Epidermal melanocyte (primary cell): ENCODE measurements around the gene CELF2.
A peak's percentile ranks its signal among the peaks of the same experiment; 100 is the strongest.
"Not testable (repeated sequence)": the region's sequence is repeated elsewhere in the genome, so short reads cannot be mapped to it uniquely, and the experiment has no call there.

Experiments
- DNase-seq: peaks from one replicate; pipeline ENCODE4 v3.0.0; 2011; ENCODE audit warnings: low spot score; ENCODE audit not compliant: insufficient read length

CELF2 gene

DNA sequence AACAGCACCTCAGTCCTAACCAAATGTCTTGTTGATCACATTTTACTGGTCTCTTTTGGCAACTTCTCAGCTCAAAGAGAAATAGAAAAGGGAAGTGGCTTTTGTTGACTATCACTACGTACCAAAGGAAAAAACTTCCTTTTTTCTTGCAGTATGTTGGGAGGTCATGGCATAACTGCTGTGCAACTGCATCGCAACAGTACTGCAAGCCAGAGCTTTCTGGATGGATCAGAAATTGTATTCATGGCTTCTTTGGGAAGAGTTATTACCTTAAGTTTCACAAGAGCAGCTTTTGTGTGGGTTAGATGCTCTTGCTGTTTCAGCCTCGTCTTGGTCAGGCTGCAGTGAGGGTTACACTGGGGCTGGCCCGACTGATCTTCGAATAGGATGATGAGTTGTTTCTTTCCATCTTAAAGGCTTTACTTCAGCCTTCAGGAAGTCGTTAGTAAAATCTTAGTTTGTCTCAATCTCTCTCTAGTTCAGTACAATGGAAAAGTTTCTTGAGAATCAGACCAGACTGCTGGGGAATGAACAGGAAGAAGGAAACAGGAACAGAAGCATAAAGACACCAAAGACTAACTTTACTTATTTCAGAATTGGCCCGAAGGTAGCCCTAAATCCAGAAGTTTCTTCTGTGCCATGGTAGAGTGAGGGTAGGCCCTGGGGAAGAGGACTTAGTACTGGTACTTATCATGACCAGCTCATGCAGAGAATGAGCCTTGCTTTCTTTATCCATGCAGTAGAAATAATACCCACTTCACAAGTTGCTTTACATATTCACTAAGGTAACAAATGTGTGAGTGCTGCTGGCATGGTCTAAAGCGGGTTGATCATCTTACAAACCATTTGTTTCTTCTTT, 153.6 kb downstream of the CELF2 start:
- no peak for DNase-seq

DNA sequence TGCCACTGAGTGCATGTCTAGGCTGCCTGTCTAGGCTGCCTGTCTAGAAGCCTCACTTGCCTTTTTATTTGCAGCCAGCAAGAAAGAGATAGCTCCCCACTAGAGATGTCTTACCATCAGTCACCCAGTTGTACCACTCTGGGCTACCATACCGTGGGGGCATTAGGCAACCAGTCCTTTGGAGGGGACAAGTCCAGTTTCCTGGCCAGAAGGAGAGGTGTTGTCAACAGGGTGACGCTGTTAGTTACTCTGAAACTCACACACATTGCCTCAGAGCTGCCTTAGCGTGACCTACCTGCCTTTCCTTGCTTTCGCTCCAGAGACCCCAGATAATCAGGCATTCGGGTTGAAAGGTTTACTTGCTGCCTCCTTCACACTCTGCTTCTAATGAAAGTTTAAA, 155.4 kb downstream of the CELF2 start:
- DNase-seq, result no peak

DNA sequence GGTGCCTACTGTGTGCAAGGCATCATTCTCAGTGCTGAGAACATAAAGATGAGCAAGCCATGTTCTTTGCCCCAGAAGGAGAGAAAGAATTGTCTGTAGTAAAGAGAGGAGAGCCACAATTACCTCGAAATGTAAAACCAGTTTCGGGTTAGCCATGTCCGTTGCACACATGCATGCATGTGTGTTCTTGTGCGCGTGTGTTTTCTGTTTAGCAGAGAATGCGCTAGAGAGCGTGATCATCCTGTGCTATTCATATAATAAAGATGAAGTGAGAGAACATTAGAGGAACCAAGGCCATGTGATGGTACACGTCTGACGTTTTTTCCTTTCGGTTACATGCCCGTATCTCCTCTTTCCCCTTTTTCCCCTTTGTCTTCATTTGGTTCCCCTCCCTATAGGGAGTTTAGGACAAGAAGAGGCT, 158.2 kb downstream of the CELF2 start:
- no peak for DNase-seq

DNA sequence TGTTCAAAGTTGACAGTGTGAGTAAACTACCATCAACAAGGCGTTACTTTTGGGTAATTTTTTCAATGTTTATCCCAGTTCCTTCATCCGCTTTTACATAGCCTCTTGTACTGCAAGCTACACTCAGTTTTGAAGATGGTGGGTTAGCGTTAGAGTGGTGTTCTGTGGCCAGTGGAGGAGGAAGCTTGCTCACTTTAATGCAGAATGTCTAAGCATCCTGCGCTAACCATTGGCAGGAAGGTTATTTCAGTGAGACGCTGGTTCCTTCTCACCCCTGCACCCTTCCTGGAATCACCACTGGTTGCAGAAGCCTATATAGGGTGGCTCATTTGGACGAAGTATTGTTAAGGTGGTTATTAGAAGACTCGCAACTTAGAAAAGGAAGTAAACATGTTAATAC, 159.1 kb downstream of the CELF2 start:
- no peak for DNase-seq

DNA sequence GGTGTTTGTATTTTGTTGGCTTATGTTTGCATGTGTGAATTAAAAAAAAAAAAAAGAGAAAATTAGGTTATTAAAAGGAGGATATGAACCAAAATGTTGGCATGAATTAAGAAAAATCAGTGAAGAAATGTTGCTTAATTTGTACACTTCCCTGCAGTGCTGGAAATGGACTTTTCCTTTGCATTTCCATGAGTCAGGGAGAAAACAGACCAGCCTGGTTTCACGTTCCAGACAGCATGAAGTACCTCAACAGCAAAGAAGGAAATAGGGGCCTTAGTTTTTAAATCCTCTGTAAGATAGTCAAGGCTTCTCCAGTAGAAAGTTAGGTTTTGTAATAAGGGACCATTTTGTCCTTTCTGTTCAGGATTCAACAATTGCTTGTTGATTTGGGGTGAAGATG, 159.7 kb downstream of the CELF2 start:
- DNase-seq, result no peak

DNA sequence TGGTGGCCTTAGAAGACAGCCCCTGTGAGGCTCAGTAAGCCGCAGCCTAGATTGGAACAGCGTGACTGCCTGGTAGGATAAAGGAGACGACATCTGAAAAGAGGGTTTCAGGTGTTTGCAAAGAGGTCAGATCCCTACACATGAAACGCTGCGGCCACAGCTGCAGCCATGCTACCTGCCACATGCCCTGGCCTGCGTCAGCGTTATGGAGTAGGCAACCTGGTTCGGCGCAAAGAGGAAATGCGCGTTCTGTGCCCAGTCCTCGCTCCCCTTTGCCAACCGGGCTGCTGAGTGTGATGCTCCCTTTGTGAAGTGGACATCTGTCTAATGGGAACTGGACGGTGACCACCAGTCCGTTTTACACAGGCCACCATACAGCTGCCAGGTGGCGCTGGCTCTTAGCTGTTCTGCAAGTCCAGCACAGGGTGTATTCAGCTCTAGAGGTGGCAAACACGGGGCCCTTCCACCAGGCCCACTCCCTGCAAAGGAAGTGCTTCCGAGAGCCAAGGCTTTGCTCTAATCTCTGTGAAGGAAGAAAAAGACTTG, 160.3 kb downstream of the CELF2 start:
- DNase-seq, result no peak

DNA sequence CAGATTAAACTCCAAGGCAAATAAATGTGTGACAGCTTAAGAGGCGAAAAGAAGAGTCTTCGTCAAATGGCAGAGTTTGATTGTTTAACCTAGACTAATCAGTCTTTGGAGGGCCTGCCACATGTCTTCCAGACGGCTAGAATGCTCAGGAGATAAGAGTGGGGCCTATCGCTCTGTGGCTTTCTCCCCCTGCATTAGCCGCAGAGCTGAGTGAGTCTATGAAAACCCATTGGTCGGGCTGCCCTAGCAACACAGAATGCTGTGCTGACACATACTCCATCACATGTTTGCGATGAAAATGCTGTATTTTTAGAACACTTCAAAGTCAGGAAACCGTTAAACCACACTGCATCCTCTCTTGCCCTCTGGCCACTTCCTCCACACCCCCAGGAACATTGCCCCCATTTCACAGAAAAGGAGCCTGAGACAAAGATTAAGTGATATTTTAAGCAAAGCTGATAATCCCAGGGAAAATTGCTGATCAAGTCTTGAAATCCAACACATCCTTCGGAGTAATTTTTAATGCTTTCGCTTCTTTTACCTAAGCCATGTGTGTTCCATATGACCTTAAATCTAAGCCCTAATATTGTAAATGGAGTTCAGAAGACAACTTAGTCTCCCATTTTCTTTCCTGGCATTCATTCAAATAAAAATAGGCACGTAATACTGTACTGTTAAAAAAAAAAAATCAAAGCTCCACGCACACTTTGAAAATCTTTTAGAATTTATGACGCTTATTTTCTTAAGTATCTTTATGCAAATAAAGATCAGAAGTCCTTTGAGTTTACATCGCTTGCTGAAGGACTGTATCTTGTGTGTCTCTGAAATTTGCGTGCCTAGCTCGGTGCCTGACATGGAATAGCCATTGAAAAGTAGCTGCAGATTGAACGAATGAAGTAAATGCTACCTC, 161.2 kb downstream of the CELF2 start:
- DNase-seq, result peak; percentile 59

DNA sequence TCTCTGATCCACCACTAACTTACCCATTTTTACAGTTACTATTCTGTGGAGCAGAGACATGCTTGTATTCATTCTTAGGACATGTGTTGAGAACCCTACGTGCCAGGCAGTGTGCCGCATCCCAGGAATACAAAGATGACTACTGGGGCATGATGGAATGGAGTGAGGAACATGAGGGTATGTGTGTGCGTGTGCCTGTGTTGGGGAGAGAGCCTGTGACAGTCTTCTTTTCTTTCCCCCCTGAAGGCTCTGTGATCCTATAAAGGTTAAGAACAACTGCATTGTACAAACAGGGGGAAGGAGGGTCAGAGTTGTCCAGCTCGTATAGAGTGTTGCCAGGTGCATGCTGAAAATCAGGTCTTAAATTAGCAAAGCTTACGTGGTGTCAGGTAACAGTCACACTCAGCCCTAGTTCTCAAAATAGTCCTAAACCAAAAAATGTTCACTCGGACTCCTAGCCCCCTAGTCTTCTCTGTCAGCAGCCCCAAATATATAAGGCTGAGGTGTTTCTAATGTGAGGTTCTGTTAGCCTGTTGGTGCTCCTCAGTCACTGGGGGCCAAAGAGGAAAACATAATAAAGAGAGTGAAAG, 161.9 kb downstream of the CELF2 start:
- DNase-seq, result no peak

DNA sequence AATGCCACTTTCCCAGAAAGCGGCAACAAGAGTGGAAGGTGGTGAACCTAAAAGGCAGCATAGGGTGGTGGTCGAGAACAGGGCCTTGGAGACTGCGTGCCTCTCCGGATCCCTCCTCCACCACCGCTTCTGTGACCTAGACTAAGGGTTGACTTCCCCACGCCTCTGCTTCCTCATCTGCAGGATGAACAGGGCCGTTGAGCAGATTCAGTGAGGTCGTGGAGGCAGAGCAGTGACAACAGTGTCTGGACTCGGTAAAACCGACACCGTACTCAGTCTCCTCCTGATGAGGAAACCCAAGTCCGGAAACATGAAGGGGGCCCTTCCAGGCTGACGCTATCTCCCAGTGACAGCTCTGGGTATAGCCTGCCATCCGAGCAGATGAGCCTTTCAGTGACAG, 162.6 kb downstream of the CELF2 start:
- DNase-seq, result no peak

DNA sequence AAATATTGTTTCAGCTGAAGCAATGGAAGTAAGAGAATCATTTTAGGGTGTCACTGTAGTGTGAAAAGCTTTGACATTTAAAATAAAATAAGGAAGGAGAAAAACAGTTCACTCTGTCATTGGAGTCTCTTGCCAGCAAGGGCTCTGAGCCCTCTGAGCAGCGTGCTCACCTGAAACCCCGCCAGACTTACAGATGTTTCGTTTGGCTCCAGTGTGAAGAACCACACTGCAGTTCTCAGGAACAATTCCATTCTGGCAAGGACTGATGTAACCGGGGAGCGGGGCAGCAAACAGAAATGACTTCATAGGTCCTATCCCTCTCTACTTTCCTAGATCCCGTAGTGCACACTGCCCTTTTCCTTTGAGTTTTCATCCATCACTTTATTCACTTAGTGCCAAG, 164.3 kb downstream of the CELF2 start:
- DNase-seq, result no peak

DNA sequence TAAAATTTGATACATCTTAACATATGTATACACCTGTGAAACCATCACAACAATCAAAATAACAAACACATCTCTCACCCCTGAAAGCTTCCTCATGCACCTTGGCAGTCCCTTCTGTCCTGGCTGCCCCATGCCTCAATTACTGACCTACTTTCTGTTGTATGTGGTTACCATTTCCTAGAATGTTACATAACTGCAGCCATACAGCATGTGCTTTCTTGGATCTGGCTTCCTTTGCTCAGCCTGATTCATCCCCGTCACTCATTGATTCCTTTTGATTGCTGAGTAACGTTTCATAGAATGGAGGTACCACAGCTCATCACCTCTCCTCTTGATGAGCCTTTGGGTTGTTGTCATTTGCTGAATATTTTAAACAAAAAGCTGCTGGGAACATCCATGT, 165.3 kb downstream of the CELF2 start:
- DNase-seq, result no peak

DNA sequence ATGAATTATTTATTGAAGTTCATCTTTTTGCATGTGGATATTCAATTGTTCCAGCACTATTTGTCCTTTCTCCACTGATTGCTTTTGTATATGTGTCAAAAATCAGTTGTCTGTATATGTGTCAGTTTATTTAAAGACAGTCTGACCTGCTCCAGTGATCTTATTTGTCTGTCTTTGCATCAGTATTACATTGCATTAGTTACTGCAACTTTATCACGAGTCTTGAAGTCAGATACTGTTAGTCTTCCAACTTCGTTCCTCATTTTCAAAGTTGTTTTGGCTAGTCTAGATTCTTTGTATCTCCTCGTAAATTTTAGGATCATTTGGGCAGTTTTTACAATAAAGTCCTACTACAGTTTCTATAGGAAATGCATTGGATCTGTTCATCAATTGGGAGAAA, 166.4 kb downstream of the CELF2 start:
- DNase-seq, result no peak

DNA sequence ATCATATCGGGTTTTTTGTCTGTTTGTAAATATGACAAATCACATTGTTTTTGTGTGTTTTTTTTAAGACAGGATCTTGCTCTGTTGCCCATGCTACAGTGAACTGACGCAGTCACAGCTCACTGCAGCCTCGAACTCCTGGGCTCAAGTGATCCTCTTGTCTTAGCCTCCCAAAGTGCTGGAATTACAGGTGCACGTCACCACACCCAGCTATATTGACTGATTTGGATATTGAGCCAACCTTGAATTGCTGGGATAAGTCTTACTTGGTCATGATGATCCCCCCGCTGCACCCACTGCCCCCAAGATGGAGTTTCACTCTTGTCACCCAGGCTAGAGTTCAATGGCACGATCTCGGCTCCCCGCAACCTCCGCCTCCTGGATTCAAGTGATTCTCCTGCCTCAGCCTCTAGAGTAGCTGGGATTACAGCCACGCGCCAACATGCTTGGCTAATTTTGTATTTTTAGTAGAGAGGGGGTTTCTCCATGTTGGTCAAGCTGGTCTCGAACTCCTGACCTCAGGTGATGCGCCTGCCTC, 167.5 kb downstream of the CELF2 start:
- DNase-seq, result not testable (repeated sequence)

DNA sequence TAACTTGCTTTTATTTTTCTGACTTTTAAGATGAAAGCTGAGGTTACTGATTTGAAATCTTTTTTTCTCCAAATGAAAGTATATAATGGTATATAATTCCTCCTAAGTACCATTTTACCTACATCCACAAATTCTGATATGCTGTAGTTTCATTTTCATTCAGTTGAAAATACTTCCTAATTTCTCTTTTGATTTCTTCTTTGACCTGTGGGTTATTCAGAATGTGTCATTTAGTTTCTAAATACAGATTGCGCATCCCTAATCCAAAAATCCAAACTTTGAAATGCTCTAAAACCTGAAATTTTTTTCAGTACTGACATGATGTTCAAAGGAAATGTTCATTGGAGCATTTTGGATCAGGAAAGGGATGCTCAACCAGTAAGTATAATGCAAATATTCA, 168.7 kb downstream of the CELF2 start:
- no peak for DNase-seq

DNA sequence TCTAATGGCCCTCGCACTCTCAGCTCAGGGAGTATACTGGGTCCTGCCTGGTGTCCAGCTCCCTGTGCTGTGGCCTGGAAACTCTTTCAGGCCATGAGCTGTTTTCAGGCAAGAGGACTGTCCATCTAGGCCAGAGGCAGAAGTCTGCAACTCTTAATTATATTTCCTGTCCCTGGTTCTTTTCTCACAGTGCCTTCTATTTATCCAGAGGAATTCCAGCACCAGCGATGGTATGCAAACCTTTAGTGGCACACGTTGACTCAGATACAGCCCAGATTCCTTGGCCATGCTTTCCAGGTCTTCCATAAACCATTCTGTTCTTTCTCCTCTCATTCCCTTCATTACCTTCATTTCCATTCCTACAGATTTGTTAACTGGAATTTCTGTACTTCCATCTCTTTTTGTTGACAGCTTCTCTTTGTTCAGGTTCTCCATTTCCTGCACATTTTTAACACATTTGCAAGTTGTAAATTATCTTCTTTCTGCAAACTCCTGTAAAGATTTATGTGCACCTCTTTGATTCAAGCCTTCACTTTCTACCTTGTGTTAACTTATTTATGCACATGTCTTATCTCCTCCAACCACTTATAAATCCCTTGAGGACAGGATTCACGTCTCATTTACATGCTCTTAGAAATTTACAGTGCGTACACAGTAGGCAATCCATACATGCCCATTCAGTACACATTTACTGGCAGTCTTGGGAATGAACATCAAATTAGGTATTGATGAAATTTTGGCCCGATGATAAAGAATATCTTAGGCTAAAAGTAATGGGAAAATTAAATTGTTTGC, 172.1 kb downstream of the CELF2 start:
- DNase-seq, result no peak

DNA sequence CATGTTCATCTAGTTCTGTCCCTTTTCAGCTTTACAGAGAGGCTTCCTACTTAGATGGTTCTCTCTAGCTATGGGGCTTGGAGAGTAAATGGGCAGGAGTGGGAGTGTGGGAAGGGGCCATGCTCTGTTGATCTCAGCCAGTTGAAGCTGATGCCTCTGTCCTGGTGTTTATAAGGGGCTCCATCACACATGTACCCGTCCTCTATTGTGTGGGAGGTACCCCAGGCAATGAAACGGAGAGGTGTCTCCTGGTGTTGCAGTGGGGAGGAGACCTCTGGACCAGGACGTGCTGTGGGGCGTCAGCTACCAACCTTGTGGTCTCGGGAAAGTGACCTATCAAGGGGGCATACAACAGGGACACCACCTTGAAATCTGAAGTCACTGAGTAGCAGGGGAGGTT, 173.5 kb downstream of the CELF2 start:
- no peak for DNase-seq

DNA sequence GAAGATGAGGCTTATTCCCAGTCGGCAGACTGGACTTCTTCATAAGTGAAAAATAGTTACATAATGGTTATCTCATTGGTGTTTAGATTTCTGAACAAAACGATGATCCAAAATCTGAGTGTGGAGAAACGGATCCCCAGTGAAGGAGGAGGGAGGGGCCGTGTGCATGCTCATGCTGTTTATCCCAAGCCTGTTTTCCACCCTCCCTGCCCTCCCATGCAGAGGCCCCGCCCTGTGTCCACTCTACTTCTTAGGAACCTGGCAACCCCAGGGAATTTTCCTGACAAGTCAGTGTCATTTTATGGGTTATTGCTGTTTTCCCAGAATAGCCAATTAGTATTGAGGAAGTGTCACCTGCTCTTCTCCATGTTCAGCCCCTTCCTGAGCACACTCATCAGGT, 174.0 kb downstream of the CELF2 start:
- no peak for DNase-seq

DNA sequence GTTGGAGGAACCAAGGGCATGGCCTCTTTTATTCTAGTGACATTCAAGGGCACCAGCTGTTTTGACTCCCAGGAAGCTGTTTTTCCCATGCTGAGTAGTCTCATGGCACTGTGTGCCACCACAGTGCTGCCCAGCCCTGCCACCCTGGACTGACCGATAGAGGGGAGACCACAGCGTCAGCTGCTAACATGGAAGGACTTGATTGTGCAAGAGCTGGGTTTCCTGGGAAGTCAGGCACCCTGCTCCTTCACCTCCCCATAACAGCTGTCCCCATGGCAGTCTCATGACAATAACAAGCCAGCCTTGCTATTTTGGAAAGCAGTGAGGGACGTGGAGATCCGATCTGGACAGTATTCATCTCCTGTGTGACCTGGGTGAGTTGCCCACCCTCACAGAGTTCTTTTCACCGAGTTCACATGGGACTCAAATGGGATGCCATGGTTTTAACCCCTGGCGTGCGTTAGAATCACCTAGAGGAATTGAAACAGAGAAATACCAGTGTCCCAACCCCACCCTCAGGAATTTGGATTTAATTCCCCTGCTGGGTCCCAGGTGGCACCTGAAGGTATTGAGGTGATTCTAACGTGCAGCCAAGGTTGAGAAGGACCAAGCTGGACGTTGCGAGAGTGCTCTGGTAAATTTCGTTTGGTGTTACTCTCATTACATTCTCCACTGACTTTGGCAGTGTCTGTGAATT, 174.8 kb downstream of the CELF2 start:
- no peak for DNase-seq

DNA sequence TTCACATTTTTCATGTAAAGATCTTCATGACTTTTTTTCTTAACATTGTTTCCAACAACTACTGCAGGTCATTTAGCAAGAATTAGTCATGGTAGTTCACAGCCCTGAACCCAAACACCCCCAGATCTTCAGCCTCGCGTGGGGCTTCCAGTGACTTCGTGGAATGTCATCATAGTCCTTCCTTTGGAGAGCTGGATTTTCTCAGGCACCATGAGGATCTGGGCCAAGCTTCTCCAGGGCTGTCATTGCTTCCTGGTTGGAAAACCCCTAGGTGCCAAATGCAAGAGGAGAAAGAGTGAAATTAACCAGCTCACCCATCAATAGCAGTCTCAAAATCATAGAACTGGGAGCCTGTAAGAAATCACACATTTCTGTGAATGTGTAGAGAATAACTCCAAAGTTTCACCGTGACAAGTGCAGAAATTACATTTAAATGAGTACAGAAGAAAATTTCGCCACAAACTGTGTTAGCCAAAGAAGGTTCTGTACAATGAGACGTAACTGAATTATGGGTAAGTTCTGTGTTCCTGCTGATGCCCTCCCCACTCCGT, 175.4 kb downstream of the CELF2 start:
- no peak for DNase-seq
